GM21423 (cell line): ENCODE results near the gene CACNB2.

Source experiments
- ATAC-seq: cut with Tn5 transposase; IDR thresholded peaks from one replicate; pipeline ENCODE4 v1.9.1; 2021; ENCODE audit warnings: mild to moderate bottlenecking, moderate library complexity; ENCODE audit not compliant: unreplicated experiment

Gene CACNB2

DNA sequence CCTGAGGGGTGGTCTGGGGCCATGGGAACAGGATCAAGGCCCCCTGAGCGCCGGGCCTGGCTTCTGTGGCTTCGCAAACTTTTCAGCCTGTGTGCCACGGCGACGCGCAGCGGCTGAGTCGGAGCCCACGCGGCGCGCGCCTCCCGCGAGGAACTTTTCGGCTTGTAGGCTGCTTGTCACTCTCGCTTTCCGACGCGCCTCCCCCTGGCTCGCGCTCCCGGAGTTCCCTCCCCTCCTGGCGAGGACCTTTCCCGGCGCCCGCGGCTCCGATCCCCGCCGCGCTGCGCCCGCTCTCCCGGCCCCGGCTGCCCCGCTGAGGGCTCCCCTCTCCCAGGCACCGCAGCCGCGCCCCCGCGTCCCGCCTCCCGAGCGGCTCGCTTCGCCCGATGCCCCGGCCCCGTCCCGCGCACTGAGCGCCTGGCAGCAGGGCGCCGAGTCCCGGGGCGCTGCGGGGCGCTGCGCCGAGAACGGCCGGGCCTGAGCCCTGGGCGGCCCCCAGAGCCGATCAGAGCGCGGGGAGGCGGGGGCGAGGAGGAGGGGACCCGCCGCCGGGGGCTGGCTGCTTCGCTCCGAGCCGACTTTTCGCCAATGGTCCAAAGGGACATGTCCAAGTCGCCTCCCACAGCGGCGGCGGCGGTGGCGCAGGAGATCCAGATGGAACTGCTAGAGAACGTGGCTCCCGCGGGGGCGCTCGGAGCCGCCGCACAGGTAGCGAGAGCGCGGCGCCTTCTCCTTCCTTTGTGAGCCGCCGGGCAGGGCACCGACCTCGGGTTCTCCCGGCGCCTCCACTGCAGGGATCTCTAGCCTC is at the start of gene CACNB2:
CACNB2 (plus strand) TSS at position 276 of the 808 bp plus-strand sequence.
- ATAC-seq, result no peak

DNA sequence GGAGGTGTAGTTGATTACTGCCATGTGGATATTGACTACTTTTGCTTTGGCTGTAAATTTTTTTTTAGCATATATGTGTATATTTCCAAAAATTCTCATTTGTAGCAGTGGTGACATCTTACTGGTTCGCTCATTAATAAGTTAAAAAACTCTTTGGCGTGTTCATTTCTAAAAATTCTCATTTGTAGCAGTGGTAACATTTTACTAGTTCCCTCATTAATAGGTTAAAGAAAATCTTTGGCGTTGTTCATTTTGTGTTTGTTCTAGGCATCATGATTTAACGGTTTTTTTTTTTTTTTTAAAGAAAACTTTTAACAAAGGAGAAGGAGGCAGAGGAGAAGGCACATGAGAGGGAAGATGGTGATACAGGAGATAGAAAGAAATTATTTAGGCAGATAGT is 45.9 kb upstream of the CACNB2 start:
- ATAC-seq, result no peak

DNA sequence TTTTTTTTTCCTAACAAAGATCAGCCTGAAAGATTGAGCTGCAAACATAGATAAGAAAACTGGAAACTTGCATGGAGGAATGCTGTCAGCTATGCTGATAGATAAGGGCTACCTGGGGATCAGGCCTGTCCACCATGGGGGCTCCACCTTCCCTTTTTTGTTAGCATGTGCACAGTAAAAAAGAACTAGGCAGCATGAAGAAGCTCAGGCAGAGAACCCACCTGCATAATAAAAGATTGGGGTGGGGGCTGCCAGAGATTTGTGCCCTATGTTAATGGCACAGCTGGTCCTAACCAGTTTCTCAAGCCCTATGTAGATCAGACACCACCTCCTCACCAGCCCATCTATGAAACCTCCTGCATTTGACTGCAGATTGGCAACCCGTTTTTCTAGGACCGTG is 45.4 kb upstream of the CACNB2 start:
- ATAC-seq, result no peak

DNA sequence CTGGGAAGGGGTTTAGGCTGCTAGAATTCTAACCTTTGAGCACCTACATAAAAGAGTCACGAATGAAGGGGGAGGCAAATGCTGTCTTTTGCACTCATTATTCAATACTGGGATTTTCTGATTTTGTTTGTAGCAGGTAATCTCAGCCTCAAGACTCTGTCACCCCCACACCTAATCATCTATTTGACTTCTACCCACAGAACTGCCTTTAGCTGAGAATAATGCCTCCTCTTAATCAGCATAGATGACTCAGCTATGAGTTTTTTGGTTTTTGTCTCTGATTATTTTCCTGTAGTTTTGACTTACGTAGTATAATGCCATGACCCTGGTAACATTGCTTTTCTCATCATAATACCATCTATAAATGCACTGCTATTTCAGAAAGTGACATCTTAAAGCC is 42.7 kb upstream of the CACNB2 start:
- ATAC-seq, result no peak

DNA sequence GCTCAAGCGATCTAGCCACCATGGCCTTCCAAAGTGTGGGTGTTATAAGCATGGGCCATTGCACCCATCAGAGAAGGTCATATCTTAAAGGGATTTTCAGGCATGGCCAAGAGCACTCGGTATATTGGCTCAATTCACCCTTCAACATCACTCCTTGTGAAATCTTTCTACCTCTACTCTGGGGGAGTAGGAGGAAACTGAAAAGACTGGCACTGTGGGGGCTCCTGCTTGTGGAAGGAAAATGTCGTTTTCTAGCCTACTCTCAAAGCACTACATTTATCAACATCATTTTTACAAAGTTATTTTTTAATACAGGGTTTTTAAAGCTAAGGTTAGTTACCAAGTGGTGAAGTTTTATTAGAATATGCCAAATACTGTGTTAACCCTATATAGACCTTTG is 42.0 kb upstream of the CACNB2 start:
- no peak for ATAC-seq

DNA sequence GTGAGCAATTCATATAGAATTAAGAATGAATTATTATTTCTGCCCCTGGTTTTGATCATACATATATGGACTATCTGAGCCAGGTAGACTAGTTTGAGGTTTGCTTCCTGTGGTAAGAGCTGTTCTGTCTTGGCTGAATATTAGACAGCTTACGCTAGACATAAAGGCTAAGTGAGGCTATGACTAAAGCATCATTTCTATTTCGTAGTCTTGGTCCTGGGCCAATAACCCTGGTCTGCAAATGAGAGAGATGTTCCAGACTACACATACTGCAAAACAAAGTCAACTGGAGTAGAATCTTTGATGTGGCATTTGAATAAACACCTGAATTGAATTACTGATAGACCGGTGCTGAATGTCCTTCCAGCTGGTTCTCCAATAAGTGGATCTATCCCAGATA is 40.8 kb upstream of the CACNB2 start:
- ATAC-seq, result no peak

DNA sequence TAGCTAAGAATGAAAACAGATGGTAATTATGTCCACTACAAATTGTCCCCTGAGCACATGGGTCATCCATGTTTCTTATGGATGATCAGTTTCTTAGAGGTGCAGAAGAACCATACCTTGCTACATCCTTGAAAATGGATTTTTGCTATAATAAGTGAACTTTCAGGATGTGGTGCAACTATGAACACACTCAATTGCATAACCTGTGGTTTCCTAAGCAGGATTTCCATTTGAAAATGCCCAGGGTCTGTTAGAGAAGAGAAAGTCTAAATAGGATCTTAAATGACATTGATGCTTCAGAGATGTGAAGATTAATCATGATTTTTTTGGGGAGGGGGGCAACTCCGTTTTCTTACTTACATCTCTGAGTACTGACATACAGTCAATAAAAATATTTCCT is 39.6 kb upstream of the CACNB2 start:
- ATAC-seq, result no peak

DNA sequence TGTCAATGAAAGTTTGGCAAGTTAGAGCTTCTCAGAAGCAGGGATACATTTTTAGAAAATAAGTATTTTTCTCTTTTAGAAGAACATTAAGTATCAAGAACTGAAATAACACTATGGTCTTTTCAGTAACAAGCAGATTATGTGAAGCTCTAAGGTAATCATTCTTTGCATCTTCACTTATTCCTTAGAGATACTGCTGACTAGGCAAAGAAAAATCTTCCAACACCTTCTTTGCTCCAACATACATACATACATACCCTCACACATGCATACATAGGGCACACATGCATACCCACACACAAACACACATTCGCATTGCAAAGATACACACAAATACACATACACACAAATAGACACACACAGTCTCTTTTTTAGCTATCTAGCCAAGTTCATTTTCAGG is 37.8 kb upstream of the CACNB2 start:
- no peak for ATAC-seq

DNA sequence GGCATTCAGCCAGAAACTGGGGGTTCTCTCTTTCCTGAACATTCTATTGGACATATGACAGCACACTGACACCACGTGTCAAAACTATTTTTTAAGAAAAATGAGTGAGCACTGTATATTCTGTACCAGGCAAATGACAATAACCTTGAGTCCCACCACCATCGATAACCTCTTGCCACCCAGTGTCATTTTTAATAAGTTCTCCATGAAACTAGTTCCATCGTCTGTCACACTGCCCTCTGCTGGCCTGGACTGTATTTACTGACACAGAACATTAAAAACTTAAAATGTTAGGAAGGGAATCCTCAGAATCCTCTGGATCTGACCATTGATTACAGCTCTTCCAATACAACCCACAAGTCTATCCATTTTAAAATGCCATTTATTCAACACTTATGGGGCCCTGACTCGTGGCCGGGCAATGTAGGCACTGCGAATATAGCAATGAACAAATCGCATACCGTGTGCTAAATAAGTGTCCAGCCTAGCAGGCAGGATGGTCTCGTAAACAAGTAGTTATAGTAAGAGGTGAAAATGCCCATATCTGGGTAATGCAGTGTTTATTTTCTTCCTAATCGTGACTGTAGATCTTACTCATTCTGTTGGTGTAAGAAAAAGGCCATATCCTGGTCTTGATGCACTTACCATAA is 35.9 kb upstream of the CACNB2 start:
- no peak for ATAC-seq

DNA sequence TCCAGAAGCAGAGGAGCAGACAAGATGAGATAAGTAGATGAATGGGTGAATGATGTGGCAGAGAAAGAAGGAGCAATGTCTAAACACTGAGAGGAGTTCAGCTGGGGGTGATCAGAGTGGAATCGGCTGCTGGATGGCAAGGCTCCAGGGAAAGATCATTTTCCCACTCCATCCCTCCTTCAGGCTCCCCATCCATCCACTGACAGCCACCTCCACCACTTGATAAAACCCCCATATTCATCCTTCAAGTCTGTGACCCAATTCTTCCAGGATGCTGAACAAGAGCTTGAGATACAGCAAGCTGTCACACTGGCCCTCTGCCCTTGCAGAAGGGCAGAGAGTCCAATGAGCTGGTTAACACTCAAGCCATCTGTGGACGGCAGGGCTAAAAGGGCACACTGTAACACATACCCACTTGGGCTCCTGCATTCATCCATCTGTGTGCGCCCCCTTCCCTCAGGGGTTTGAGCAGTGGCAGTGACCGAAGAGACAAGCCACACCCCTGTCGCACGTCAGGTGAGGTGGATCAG is 30.8 kb upstream of the CACNB2 start:
- no peak for ATAC-seq

DNA sequence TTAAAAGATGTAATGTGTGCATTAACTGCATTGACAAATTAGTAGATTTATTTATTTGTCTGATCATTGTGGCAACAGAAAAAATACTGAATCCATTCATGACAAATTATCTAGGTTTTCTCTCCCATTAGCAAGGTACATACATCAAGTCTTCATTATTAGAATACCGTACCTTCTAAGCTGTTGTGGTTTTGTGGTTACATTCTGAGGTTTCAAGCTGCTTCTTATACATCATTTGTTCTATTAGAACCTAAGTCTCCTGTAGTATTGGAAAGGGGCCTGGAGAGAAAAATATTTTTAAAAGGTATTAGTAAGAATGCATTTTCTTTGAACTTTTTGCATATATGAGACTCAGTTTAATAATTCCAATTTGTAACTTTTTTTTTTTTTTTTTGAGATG is 26.3 kb upstream of the CACNB2 start:
- ATAC-seq, result no peak

DNA sequence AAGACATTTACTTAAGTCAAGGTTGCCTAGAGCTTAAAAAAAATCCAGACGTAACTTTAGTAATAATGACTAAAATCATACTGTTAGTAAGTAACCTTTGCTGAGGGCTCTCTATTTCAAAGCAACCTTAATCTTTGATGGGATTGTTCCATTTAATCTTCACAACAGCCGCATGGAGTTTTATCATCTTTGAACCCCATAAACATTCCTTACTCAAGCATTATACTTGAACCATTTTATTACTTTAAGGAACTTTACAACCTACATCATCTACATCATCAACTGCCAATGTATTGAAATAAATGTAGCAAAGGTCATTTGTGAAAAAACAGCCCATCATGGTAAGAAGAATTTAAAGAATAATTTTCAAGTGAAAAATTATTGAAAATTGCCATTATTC is 22.9 kb upstream of the CACNB2 start:
- ATAC-seq, result no peak

DNA sequence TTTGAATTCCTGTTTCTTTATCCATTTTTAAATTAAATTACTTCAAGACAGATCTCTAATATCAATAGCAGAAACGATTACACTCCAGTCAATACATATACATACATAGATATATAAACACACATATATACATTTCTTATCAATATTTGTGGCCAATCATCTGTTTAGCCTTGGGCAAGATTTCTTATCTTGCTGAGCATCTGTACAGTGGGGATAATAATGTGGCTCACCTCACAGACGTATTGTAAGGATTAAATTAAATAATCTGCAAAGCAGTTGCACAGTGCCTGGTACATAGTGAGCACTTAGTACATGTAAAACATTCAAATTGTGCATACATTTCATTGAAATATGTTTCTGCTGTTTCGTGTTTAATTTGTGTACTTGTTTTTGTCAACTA is 17.5 kb upstream of the CACNB2 start:
- no peak for ATAC-seq

DNA sequence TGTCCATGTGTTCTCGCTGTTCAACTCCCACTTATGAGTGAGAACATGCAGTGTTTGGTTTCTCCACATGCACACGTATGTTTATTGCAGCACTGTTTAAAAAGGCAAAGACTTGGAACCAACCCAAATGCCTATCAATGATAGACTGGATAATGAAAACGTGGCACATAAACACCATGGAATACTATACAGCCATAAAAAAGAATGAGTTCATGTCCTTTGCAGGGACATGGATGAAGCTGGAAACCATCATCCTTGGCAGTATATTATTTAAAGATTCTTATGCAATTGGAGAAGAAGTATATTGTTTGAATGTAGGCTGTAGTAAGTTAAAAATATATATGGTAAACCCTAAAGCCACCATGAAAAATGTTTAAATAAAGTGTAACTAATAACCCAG is 7.2 kb upstream of the CACNB2 start:
- no peak for ATAC-seq

DNA sequence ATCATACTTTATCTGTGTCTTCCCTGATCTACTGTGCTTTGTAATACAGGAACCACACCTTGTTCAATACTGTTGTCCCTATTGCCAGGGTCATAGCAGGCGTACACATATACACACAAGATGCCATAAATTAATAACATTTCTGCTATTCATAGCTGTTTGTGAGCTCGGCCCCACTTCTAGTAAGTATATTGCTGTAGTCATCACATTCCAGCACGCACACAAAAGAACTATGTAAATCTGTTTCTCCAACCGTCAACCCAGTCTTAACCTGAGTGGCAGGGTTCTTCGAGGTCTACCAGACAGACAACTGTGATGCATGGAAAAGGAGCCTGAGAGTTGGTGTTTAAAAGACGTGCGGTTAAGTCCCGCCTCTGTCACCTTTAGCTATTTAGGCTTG is 5.7 kb upstream of the CACNB2 start:
- no peak for ATAC-seq

DNA sequence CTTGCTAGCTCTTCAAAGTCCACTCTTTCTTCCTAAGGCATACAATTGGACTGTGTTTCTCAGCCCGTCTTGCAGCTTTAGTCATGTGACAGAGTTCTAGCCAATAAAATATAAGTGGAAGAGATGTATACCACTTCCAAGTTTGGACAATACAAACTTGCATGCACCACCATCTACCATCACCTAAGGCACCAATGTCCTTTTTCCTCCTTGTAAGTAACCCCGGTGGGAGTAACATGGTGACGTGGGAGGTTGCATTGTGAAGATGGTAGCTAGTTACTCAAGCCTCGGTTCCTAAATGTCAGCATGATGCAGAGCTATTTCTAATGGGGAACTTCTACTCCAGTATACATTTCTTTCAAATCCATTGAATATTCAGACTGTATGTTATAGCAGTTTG is 5.3 kb upstream of the CACNB2 start:
- ATAC-seq, result no peak

DNA sequence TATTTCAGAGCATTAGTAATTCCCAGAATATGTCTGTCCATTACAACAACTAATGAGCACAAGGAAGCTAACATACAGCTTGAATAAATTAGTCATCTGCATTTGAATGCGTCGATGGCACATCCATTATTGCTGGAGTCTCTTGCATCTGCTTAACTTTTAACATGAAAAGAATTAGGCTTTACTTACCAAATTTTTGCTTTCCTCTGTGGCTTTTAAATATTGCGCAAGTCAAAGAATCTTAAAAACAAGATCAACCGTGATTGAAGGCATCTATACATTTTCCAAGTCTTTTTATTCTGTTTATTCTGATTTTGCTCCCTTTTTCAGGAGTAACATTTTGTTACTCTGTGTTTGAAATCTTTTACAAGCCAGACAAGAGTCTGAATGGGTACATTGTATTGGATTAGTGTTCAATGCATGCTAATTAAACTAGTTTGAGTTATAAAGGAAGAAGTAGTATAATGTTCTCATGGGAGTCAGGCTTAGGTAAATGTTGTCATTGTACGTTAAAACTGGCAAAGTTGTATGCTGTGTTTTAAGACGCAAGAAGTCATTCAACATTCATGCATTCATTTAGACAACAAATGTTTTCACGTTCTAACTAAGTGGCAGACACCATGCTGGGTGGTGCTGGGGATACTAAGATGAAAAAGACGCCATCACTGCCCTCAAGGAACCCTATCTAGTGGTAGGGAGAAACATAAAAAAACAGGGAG is 4.0 kb upstream of the CACNB2 start:
- ATAC-seq, result no peak

DNA sequence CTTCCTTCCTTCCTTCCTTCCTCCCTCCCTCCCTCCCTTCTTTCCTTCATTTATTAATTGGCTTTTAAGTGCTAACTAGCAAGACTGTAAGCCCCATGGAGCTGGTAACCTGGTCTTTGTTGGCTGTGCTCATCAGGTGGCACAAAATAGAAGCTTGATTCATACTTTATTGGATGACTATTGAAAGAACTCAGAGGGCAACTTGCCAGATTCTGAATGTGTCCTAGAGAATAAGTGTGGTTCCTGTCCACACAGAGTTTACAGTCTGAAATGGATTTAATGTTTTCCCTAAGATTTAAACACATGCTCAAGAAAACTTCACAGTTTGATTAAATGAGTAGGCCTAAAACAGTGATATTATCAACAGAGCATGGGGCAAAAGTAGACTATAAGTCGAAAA is 3.1 kb upstream of the CACNB2 start:
- ATAC-seq, result no peak

DNA sequence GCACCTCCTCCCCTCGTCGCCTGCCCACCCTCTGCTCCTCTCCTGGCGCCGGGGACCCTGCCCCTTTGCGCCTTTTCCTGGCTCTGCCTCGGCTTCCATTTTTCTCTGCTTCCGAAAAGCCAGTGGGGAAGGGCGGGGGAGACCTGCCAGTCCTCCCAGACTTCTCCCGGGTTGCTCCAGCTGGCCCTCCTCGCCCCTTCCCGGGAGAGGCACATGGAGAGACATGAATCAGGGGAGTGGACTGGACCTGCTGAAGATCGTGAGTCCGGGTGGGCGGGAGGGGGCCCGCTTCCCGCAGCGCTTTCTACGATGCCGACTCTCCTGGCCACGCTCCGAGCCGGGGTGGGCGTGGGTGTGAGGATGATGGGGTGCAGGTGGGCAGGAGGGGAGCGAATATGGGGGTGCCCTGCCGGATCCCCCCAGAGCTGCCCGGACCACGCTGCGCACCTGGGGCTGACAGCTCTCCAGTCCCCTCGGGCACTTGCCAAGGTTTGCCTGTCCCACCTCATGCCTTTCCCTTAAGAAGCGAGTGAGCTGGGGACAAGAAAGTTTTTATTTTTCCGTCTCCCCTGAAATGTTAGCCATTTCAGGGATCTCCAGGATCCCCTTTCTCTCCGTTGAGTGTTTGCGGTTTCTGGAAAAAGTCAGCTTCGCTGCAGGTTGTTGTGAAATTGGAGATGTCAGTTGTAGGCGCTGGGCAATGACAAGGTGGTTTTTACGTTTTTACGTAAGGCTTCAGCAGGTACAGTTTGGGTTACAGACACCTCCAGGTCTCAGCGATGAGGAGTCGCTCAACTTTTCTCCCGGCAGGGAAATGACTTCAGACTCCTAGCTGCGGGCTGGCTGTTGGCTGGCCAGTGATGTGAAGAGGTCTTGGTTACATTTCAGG is 977 bp downstream of the CACNB2 start:
- no peak for ATAC-seq

DNA sequence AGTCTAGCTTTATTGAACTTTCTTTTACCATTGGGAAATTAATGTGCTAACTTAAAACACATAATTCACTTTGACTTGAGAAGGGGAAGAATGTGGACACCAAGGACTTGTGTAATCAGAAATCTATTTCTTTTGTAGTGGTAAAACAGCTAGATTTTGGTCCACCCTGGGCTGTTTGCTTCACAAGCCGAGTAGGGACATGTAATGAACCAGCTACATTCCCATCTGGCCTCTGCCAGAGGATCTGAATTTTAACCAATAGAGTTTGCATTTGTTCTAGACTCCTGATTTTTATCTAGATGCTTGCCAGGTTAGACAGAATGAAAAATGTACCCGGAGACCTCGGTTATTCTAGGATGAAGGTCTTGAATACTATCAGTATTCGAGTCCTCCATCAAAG is 1.9 kb downstream of the CACNB2 start:
- ATAC-seq, result no peak

DNA sequence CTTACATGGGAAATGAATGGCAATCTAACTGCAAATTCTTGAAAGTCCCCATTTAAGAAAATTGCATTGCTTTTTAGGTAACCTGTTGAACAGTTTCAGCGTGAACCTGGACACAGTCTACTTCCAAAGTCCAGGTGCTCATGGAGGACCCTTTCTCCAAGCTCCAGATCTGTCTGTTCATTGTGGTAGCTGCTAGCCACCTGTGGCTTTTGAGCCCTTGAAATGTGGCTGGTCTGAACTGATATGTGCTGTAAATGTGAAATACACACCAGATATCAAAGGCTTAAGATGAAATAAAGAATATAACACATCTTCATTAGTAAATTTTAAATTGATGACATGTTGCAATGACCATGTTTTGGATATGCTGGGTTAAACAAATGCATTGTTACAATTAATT is 4.2 kb downstream of the CACNB2 start:
- no peak for ATAC-seq
